Measurements from ENCODE around the gene NARF.
"Not testable (repeated sequence)": the region's sequence is repeated elsewhere in the genome, so short reads cannot be mapped to it uniquely, and the experiment has no call there.

NARF gene

GRCh38 chr17:82450357-82451106 is 8.0 kb upstream of the NARF start, which contains the start of gene CYBC1:
Gene CYBC1, minus strand, starts transcription at chr17:82450752. Its CDS starts 1,498 bp downstream, at chr17:82449254.
- ATAC-seq = peak; percentile 79
- peaks cover 41% of the 10 kb centered on the region for H3K4me1 Mint-ChIP-seq
- peak within 1 kb of the TSS; percentile 91 for H3K4me3 Mint-ChIP-seq
- H3K9me3 Mint-ChIP-seq = no peaks in the 10 kb centered on the region
- peaks cover 22% of the 10 kb centered on the region for H3K36me3 Mint-ChIP-seq
- H3K27me3 Mint-ChIP-seq = no peaks in the 10 kb centered on the region
- peak within 1 kb of the TSS; percentile 96 for H3K27ac Mint-ChIP-seq

- Mint-ChIP-seq H3K9me3 (no peaks in the 10 kb centered on the region), H3K27ac (peak overlapping the region; percentile 8), H3K36me3 (peaks cover 7% of the 10 kb centered on the region), H3K4me3 (no peak overlapping the region), H3K27me3 (no peaks in the 10 kb centered on the region), H3K4me1 (peaks cover 34% of the 10 kb centered on the region)
- no peak for ATAC-seq
Measured at GRCh38 chr17:82452162-82452561, 6.4 kb upstream of the NARF start.

- not testable (repeated sequence) for H3K27me3 Mint-ChIP-seq, H3K36me3 Mint-ChIP-seq, H3K9me3 Mint-ChIP-seq, ATAC-seq, H3K27ac Mint-ChIP-seq, H3K4me3 Mint-ChIP-seq
- peaks cover 34% of the 10 kb centered on the region for H3K4me1 Mint-ChIP-seq
Measured at GRCh38 chr17:82453151-82453550, 5.4 kb upstream of the NARF start.

- ATAC-seq, H3K9me3 Mint-ChIP-seq, H3K36me3 Mint-ChIP-seq, H3K4me3 Mint-ChIP-seq, H3K27ac Mint-ChIP-seq, H3K27me3 Mint-ChIP-seq: not testable (repeated sequence)
- peaks cover 34% of the 10 kb centered on the region for H3K4me1 Mint-ChIP-seq
Measured at GRCh38 chr17:82453706-82454105, 4.8 kb upstream of the NARF start.

GRCh38 chr17:82457073-82457928 is 1.2 kb upstream of the NARF start:
- peak overlapping the region; percentile 97 for H3K4me3 Mint-ChIP-seq
- H3K4me1 Mint-ChIP-seq = peaks cover 24% of the 10 kb centered on the region
- peak overlapping the region; percentile 97 for H3K27ac Mint-ChIP-seq
- H3K36me3 Mint-ChIP-seq = peaks cover 11% of the 10 kb centered on the region
- no peaks in the 10 kb centered on the region for H3K9me3 Mint-ChIP-seq
- H3K27me3 Mint-ChIP-seq = no peaks in the 10 kb centered on the region
- peak; percentile 0 for ATAC-seq

- Mint-ChIP-seq H3K4me3 (peak overlapping the region; percentile 97), H3K4me1 (peaks cover 24% of the 10 kb centered on the region), H3K27ac (peak overlapping the region; percentile 97), H3K27me3 (no peaks in the 10 kb centered on the region), H3K9me3 (no peaks in the 10 kb centered on the region), H3K36me3 (peaks cover 17% of the 10 kb centered on the region)
- ATAC-seq = no peak
Measured at GRCh38 chr17:82457929-82458178, 687 bp upstream of the NARF start.

- H3K27me3 Mint-ChIP-seq = no peaks in the 10 kb centered on the region
- H3K4me3 Mint-ChIP-seq = peak overlapping the region; percentile 97
- no peaks in the 10 kb centered on the region for H3K9me3 Mint-ChIP-seq
- H3K4me1 Mint-ChIP-seq = peaks cover 24% of the 10 kb centered on the region
- ATAC-seq = no peak
- peak overlapping the region; percentile 97 for H3K27ac Mint-ChIP-seq
- H3K36me3 Mint-ChIP-seq = peaks cover 27% of the 10 kb centered on the region
Measured at GRCh38 chr17:82458885-82459424, 414 bp downstream of the NARF start.

- peaks cover 35% of the 10 kb centered on the region for H3K36me3 Mint-ChIP-seq
- H3K27ac Mint-ChIP-seq, H3K27me3 Mint-ChIP-seq, H3K4me3 Mint-ChIP-seq, H3K9me3 Mint-ChIP-seq, ATAC-seq: not testable (repeated sequence)
- H3K4me1 Mint-ChIP-seq = peaks cover 24% of the 10 kb centered on the region
Measured at GRCh38 chr17:82459936-82460335, 1.4 kb downstream of the NARF start.

- Mint-ChIP-seq H3K27me3 (no peaks in the 10 kb centered on the region), H3K4me1 (peaks cover 21% of the 10 kb centered on the region), H3K27ac (no peak overlapping the region), H3K36me3 (peaks cover 51% of the 10 kb centered on the region), H3K4me3 (no peak overlapping the region), H3K9me3 (no peaks in the 10 kb centered on the region)
- no peak for ATAC-seq
Measured at GRCh38 chr17:82461827-82462524, 3.4 kb downstream of the NARF start.

- ATAC-seq = no peak
- H3K4me1 Mint-ChIP-seq = peaks cover 10% of the 10 kb centered on the region
- H3K27ac Mint-ChIP-seq = no peak overlapping the region
- H3K9me3 Mint-ChIP-seq = no peaks in the 10 kb centered on the region
- peaks cover 55% of the 10 kb centered on the region for H3K36me3 Mint-ChIP-seq
- H3K27me3 Mint-ChIP-seq = no peaks in the 10 kb centered on the region
- no peak overlapping the region for H3K4me3 Mint-ChIP-seq
Measured at GRCh38 chr17:82463391-82463790, 4.8 kb downstream of the NARF start.

- no peak for ATAC-seq
- no peak overlapping the region for H3K4me3 Mint-ChIP-seq
- H3K27ac Mint-ChIP-seq = no peak overlapping the region
- H3K9me3 Mint-ChIP-seq = no peaks in the 10 kb centered on the region
- peaks cover 7% of the 10 kb centered on the region for H3K4me1 Mint-ChIP-seq
- H3K27me3 Mint-ChIP-seq = no peaks in the 10 kb centered on the region
- peaks cover 62% of the 10 kb centered on the region for H3K36me3 Mint-ChIP-seq
Measured at GRCh38 chr17:82463925-82464566, 5.5 kb downstream of the NARF start.

- no peak for ATAC-seq
- Mint-ChIP-seq H3K36me3 (peaks cover 67% of the 10 kb centered on the region), H3K27me3 (no peaks in the 10 kb centered on the region), H3K9me3 (no peaks in the 10 kb centered on the region), H3K27ac (no peak overlapping the region), H3K4me1 (peaks cover 2% of the 10 kb centered on the region), H3K4me3 (no peak overlapping the region)
Measured at GRCh38 chr17:82464567-82464929, 6.0 kb downstream of the NARF start.

- no peaks in the 10 kb centered on the region for H3K4me1 Mint-ChIP-seq
Measured at GRCh38 chr17:82465023-82465603, 6.6 kb downstream of the NARF start.

GRCh38 chr17:82468692-82469091 is 10.2 kb downstream of the NARF start:
- Mint-ChIP-seq H3K27me3 (no peaks in the 10 kb centered on the region), H3K4me3 (no peak overlapping the region), H3K36me3 (peaks cover 59% of the 10 kb centered on the region), H3K4me1 (no peaks in the 10 kb centered on the region), H3K9me3 (no peaks in the 10 kb centered on the region), H3K27ac (no peak overlapping the region)
- no peak for ATAC-seq

More at GRCh38 chr17:82465023-82465603, 6.6 kb downstream of the NARF start:
- Mint-ChIP-seq H3K4me3 (no peak overlapping the region), H3K36me3 (peaks cover 70% of the 10 kb centered on the region), H3K27me3 (no peaks in the 10 kb centered on the region), H3K27ac (no peak overlapping the region), H3K9me3 (no peaks in the 10 kb centered on the region)
- no peak for ATAC-seq
